Fibroblast of lung (primary cell): Measurements from ENCODE around the gene SETBP1. TPM values are rescaled to one million over a fixed set of nuclear protein-coding genes. Genes with fewer than 3 reads are reported as not detected.

Experiments used
- DNase-seq, 2 donors: peaks; one replicate each; pipeline versions ENCODE4 v3.0.0 to v3.0.0-alpha.2; 2010; ENCODE audit warnings: low read depth in 2 of 2
- H2AFZ ChIP-seq: 2 replicates; pipeline ENCODE4 v1.5.1; 2012; ENCODE audit warnings: low read length, control low read depth, inconsistent platforms
- H3K27ac ChIP-seq: 2 replicates; pipeline ENCODE4 v1.5.1; 2011; ENCODE audit warnings: low read length, control low read depth; ENCODE audit not compliant: insufficient read depth
- H3K27me3 ChIP-seq: 2 replicates; pipeline ENCODE4 v1.5.1; 2011; ENCODE audit warnings: mild to moderate bottlenecking, low read length; ENCODE audit not compliant: control insufficient read depth, insufficient read depth
- H3K36me3 ChIP-seq: 2 replicates; pipeline ENCODE4 v1.5.1; 2011; ENCODE audit warnings: low read length; ENCODE audit not compliant: control insufficient read depth, insufficient read depth
- H3K4me1 ChIP-seq: 2 replicates; pipeline ENCODE4 v1.5.1; 2011; ENCODE audit warnings: low read length; ENCODE audit not compliant: control insufficient read depth, insufficient read depth; ENCODE audit errors: extremely low read depth
- H3K4me2 ChIP-seq: 2 replicates; pipeline ENCODE4 v1.5.1; 2011; ENCODE audit warnings: low read length, control low read depth; ENCODE audit not compliant: insufficient read depth; ENCODE audit errors: extremely low read depth
- H3K4me3 ChIP-seq, 4 experiments: fragments of 200-600 bp in 1 of 4; sonication (generic) in 1 of 4; replicated peaks in 1 of 4; 2 replicates each; pipeline ENCODE4 v1.5.1; 2011 to 2016; ENCODE audit warnings: low read length in 4 of 4, low read depth in 3 of 4, mild to moderate bottlenecking in 3 of 4, control low read depth in 2 of 4, inconsistent platforms in 1 of 4, mixed read lengths in 1 of 4; ENCODE audit not compliant: insufficient read depth in 1 of 4; ENCODE audit errors: control extremely low read depth in 1 of 4
- H3K79me2 ChIP-seq: 2 replicates; pipeline ENCODE4 v1.5.1; 2012; ENCODE audit warnings: mild to moderate bottlenecking, low read length, inconsistent platforms; ENCODE audit not compliant: control insufficient read depth, insufficient read depth
- H3K9ac ChIP-seq: 2 replicates; pipeline ENCODE4 v1.5.1; 2011; ENCODE audit warnings: mild to moderate bottlenecking, low read length, control low read depth; ENCODE audit not compliant: insufficient read depth
- H3K9me3 ChIP-seq: 2 replicates; pipeline ENCODE4 v1.5.1; 2012; ENCODE audit warnings: low read depth, low read length; ENCODE audit not compliant: control insufficient read depth, insufficient read depth
- H4K20me1 ChIP-seq: 2 replicates; pipeline ENCODE4 v1.5.1; 2011; ENCODE audit warnings: low read length; ENCODE audit not compliant: control insufficient read depth, insufficient read depth; ENCODE audit errors: extremely low read depth
- CTCF ChIP-seq, 2 donors: IDR thresholded peaks in 1 of 2; conservative IDR thresholded peaks in 1 of 2; 1 replicate in 1 of 2; 2 replicates in 1 of 2; pipeline ENCODE4 v1.5.1; 2011 to 2012; ENCODE audit warnings: low read length in 2 of 2, control low read depth in 1 of 2, inconsistent platforms in 1 of 2, low read depth in 1 of 2, mild to moderate bottlenecking in 1 of 2
- EZH2 ChIP-seq: IDR thresholded peaks from 2 replicates; pipeline ENCODE4 v1.5.1; 2012; ENCODE audit warnings: low read length, control low read depth, mild to moderate bottlenecking; ENCODE audit errors: missing control alignments
- polyA plus RNA-seq, 2 donors: library from polyadenylated mRNA; depleted of rRNA in 1 of 2; stranded (reverse) in 1 of 2; unstranded in 1 of 2; fragments of >200 nt; gene quantifications; 2 replicates each; pipeline ENCODE4 v1.2.1, GENCODE V29; 2011 to 2012; ENCODE audit warnings: missing spikeins in 1 of 2
- total RNA-seq: library from RNA; depleted of rRNA; stranded (reverse); fragments of >200 nt; gene quantifications from 2 replicates; pipeline ENCODE4 v1.2.1, GENCODE V29; 2014

Gene SETBP1
- total and polyA plus RNA-seq, 2 donors (not counting 1 experiment from before 2014, with no cell fraction given): 4.5 to 5.4 TPM

GRCh38 chr18:44671914-44672313 is 8.8 kb upstream of the SETBP1 start:
- TF ChIP-seq CTCF (conservative IDR thresholded peaks at IDR 0.05 in 1 of 2, IDR thresholded peaks at IDR 0.05 in 1 of 2; ENCODE audit: low read depth in 1 of 2, low read length in 2 of 2): no peak
- TF ChIP-seq EZH2: no peak

DNA sequence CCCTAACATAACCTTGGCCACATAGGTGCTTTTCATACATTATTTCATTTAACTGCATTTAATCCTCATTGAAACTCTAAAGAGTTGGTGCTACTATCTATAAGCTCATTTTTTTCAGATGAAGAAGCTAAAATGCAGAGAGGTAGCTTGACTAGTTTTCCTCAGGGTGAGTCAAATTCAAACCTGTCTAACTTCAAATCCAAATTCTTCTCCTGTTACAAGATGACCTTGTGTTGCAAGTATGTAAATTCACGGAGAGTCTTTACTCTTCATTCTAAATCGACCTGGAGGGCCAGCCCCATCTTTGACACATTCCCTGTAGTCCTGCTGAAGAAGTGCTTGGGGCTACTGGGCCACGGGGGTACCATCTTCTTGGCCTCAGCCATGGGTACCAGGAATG is 8.2 kb upstream of the SETBP1 start:
- no peaks in the 10 kb centered on the region for H3K4me1 ChIP-seq
- no peak overlapping the region for H3K4me3 ChIP-seq
- no peak overlapping the region for H3K27ac ChIP-seq
- no peaks in the 10 kb centered on the region for H3K36me3 ChIP-seq
- no peak overlapping the region for H2AFZ ChIP-seq
- no peaks in the 10 kb centered on the region for H4K20me1 ChIP-seq
- H3K79me2 ChIP-seq: no peaks in the 10 kb centered on the region
- no peak overlapping the region for H3K4me2 ChIP-seq
- DNase-seq: no peak
- H3K27me3 ChIP-seq: no peaks in the 10 kb centered on the region
- no peak overlapping the region for H3K9ac ChIP-seq
- H3K9me3 ChIP-seq: no peaks in the 10 kb centered on the region
- TF ChIP-seq EZH2: no peak
- TF ChIP-seq CTCF (conservative IDR thresholded peaks at IDR 0.05 in 1 of 2, IDR thresholded peaks at IDR 0.05 in 1 of 2; ENCODE audit: low read depth in 1 of 2, low read length in 2 of 2): no peak

More at GRCh38 chr18:44671914-44672313, 8.8 kb upstream of the SETBP1 start:
- no peaks in the 10 kb centered on the region for H3K36me3 ChIP-seq
- H3K4me2 ChIP-seq: no peak overlapping the region
- DNase-seq: no peak
- no peak overlapping the region for H3K9ac ChIP-seq
- H2AFZ ChIP-seq: no peak overlapping the region
- H3K27me3 ChIP-seq: no peaks in the 10 kb centered on the region
- H3K79me2 ChIP-seq: no peaks in the 10 kb centered on the region
- H3K9me3 ChIP-seq: no peaks in the 10 kb centered on the region
- H3K4me3 ChIP-seq: no peak overlapping the region
- H3K4me1 ChIP-seq: no peaks in the 10 kb centered on the region
- H4K20me1 ChIP-seq: no peaks in the 10 kb centered on the region
- no peak overlapping the region for H3K27ac ChIP-seq

- H3K79me2 ChIP-seq: no peaks in the 10 kb centered on the region
- no peak for DNase-seq
- no peak overlapping the region for H2AFZ ChIP-seq
- no peak overlapping the region for H3K4me2 ChIP-seq
- H3K27me3 ChIP-seq: no peaks in the 10 kb centered on the region
- H3K27ac ChIP-seq: no peak overlapping the region
- no peaks in the 10 kb centered on the region for H4K20me1 ChIP-seq
- H3K9ac ChIP-seq: no peak overlapping the region
- H3K4me3 ChIP-seq: no peak overlapping the region
- no peaks in the 10 kb centered on the region for H3K4me1 ChIP-seq
- no peaks in the 10 kb centered on the region for H3K9me3 ChIP-seq
- TF ChIP-seq CTCF (conservative IDR thresholded peaks at IDR 0.05 in 1 of 2, IDR thresholded peaks at IDR 0.05 in 1 of 2; ENCODE audit: low read depth in 1 of 2, low read length in 2 of 2) (no peak), EZH2 (no peak)
- no peaks in the 10 kb centered on the region for H3K36me3 ChIP-seq
These were observed 7.3 kb upstream of the SETBP1 start for GRCh38 chr18:44673256-44673880.
